Suprapubic skin (tissue), 4 donors: Measurements from ENCODE around the gene FNDC3A. TPM values are rescaled to one million over a fixed set of nuclear protein-coding genes. Genes with fewer than 3 reads are reported as not detected.
A peak's percentile ranks its signal among the peaks of the same experiment; 100 is the strongest.

Experiments used
- DNase-seq, 2 donors: peaks; one replicate each; pipeline ENCODE4 v3.0.0-alpha.2; 2019; ENCODE audit warnings: low spot score in 2 of 2
- H3K27ac ChIP-seq: fragments of 200-600 bp; sonication (generic); one replicate; pipeline ENCODE4 v1.5.1; 2019
- H3K27me3 ChIP-seq: fragments of 200-600 bp; sonication (generic); one replicate; pipeline ENCODE4 v1.5.1; 2019
- H3K36me3 ChIP-seq: fragments of 200-600 bp; sonication (generic); one replicate; pipeline ENCODE4 v1.5.1; 2019
- H3K4me1 ChIP-seq: fragments of 200-600 bp; sonication (generic); one replicate; pipeline ENCODE4 v1.5.1; 2019
- H3K4me3 ChIP-seq: fragments of 200-600 bp; sonication (generic); one replicate; pipeline ENCODE4 v1.5.1; 2019; ENCODE audit warnings: mild to moderate bottlenecking
- H3K9me3 ChIP-seq: fragments of 200-600 bp; sonication (generic); one replicate; pipeline ENCODE4 v1.5.1; 2019
- EP300 ChIP-seq: sonication (generic); formaldehyde crosslinking; IDR thresholded peaks from one replicate; pipeline ENCODE4 v1.6.1; 2017; ENCODE audit warnings: antibody characterized with exemption
- POLR2A ChIP-seq, 2 donors: fragments of 450-650 bp; IDR thresholded peaks; one replicate each; pipeline ENCODE4 v1.6.1; 2017; ENCODE audit warnings: antibody characterized with exemption in 2 of 2, mild to moderate bottlenecking in 2 of 2, moderate library complexity in 2 of 2
- POLR2AphosphoS5 ChIP-seq, 3 donors: sonication (generic); formaldehyde crosslinking; IDR thresholded peaks; one replicate each; pipeline ENCODE4 v1.6.1; 2017; ENCODE audit warnings: antibody characterized with exemption in 3 of 3
- WGBS: methylation state at CpG from one replicate; pipeline ENCODE4 v1.1.5; 2018; 5-methylcytosine and 5-hydroxymethylcytosine counted together
- total RNA-seq, 4 donors: library from RNA; depleted of rRNA; stranded (reverse); fragments of >200 nt; gene quantifications; one replicate each; pipeline ENCODE4 v1.1.0, GENCODE V29; 2016
- TF ChIP-seq, protein P1 (sequence below), 2 donors: fragments of 200-600 bp in 1 of 2; fragments of 450-650 bp in 1 of 2; sonication (generic) in 1 of 2; IDR thresholded peaks; one replicate each; pipeline ENCODE4 v1.5.1; 2016 to 2019; ENCODE audit warnings: antibody characterized with exemption in 2 of 2, mild to moderate bottlenecking in 1 of 2, moderate library complexity in 1 of 2

The FNDC3A gene
- total RNA-seq, 4 donors from 2014 or later = 19.9 to 30.7 (median 24.9) TPM

- Histone ChIP-seq H3K9me3 (no peaks in the 10 kb centered on the region), H3K27me3 (peaks cover 58% of the 10 kb centered on the region), H3K4me3 (no peak overlapping the region), H3K36me3 (no peaks in the 10 kb centered on the region), H3K4me1 (peaks cover 29% of the 10 kb centered on the region), H3K27ac (no peak overlapping the region)
- TF ChIP-seq POLR2AphosphoS5 (IDR thresholded peaks at IDR 0.05) = no peak
- no peak for TF ChIP-seq EP300
- TF ChIP-seq, protein P1, sequence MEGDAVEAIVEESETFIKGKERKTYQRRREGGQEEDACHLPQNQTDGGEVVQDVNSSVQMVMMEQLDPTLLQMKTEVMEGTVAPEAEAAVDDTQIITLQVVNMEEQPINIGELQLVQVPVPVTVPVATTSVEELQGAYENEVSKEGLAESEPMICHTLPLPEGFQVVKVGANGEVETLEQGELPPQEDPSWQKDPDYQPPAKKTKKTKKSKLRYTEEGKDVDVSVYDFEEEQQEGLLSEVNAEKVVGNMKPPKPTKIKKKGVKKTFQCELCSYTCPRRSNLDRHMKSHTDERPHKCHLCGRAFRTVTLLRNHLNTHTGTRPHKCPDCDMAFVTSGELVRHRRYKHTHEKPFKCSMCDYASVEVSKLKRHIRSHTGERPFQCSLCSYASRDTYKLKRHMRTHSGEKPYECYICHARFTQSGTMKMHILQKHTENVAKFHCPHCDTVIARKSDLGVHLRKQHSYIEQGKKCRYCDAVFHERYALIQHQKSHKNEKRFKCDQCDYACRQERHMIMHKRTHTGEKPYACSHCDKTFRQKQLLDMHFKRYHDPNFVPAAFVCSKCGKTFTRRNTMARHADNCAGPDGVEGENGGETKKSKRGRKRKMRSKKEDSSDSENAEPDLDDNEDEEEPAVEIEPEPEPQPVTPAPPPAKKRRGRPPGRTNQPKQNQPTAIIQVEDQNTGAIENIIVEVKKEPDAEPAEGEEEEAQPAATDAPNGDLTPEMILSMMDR (IDR thresholded peaks at IDR 0.05) = no peak
- TF ChIP-seq POLR2A (IDR thresholded peaks at IDR 0.05) = no peak
- DNase-seq = no peak
- WGBS = 37% methylated on average over 17 of the region's 17 CpGs
Observed at GRCh38 chr13:49217962-49218492, 242.3 kb downstream of the FNDC3A start.

DNA sequence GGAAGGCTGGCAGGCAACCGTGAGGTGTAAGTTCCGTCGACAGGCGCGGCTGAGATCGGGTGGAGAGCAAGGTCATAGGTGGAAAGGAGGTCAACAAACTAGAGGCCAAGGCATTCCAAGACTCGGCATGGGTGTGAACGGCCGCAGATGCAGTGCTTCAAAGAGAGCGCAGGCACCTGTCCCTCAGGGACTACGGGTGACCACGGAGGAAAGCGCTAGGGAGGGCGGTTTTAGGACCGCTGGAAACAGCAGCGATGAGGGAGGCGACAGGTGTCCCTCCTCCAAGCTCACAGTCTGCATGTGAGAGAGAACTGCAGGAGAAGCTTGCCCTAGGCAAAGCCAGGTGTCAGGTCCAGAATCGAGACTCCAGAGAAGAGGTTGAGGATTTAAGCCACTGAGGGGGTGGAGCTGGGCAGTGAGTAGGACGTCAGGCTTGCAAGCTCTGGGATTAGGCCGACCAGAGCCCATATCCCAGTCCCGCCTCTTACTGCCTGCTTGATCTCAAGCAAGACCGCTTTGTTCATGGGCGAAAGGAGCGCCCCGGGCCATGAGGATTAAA is 242.9 kb downstream of the FNDC3A start:
- Histone ChIP-seq H3K9me3 (no peaks in the 10 kb centered on the region), H3K4me3 (no peak overlapping the region), H3K4me1 (peaks cover 29% of the 10 kb centered on the region), H3K36me3 (no peaks in the 10 kb centered on the region), H3K27ac (no peak overlapping the region), H3K27me3 (peaks cover 58% of the 10 kb centered on the region)
- TF ChIP-seq POLR2A (IDR thresholded peaks at IDR 0.05) (no peak), EP300 (no peak), POLR2AphosphoS5 (IDR thresholded peaks at IDR 0.05) (no peak)
- TF ChIP-seq, protein P1 (IDR thresholded peaks at IDR 0.05) = no peak
- DNase-seq = no peak
- WGBS = 25% methylated on average over 25 of the region's 25 CpGs

DNA sequence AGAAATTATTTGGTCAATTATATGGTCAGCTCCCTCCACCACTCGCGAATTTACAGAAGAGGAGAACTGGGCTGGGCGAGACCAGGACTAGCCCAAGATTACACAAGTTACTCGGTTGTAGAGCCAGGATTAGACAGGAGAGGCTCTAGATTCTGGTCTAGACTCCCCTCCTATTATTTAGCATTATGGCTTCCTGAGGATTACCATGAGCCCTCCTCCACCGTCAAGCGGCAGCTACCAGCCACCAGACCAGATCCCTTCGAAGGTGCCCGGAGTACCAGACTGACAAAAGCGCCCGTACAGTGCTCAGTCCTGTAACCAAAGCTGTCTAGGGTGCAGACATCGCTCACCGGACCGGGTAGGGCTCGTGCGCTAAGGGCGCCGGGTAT is 243.9 kb downstream of the FNDC3A start:
- DNase-seq = no peak
- TF ChIP-seq EP300 = no peak
- no peak for TF ChIP-seq POLR2AphosphoS5 (IDR thresholded peaks at IDR 0.05)
- no peak for TF ChIP-seq POLR2A (IDR thresholded peaks at IDR 0.05)
- TF ChIP-seq, protein P1 (IDR thresholded peaks at IDR 0.05) = no peak
- H3K4me3 ChIP-seq = peak overlapping the region; percentile 60
- H3K9me3 ChIP-seq = no peaks in the 10 kb centered on the region
- H3K4me1 ChIP-seq = peaks cover 29% of the 10 kb centered on the region
- H3K36me3 ChIP-seq = no peaks in the 10 kb centered on the region
- H3K27ac ChIP-seq = no peak overlapping the region
- 19% methylated on average over 17 of the region's 17 CpGs for WGBS
- peaks cover 58% of the 10 kb centered on the region for H3K27me3 ChIP-seq

- 4% methylated on average over 38 of the region's 111 CpGs for WGBS
- H3K36me3 ChIP-seq = no peaks in the 10 kb centered on the region
- peaks cover 58% of the 10 kb centered on the region for H3K27me3 ChIP-seq
Observed at GRCh38 chr13:49220036-49220855, 244.5 kb downstream of the FNDC3A start, which contains the start of gene MLNR. MLNR (plus strand) TSS chr13:49220338; CDS start chr13:49220338, 0 bp downstream.

More at GRCh38 chr13:49220036-49220855, 244.5 kb downstream of the FNDC3A start, which contains the start of gene MLNR:
- TF ChIP-seq, protein P1 (IDR thresholded peaks at IDR 0.05) = no peak
- no peak for TF ChIP-seq EP300
- TF ChIP-seq POLR2A (IDR thresholded peaks at IDR 0.05) = no peak
- TF ChIP-seq POLR2AphosphoS5 (IDR thresholded peaks at IDR 0.05) = no peak
- DNase-seq = no peak
- Histone ChIP-seq H3K9me3 (no peaks in the 10 kb centered on the region), H3K4me1 (peaks cover 25% of the 10 kb centered on the region), H3K27ac (no peak within 1 kb of the TSS), H3K4me3 (peak within 1 kb of the TSS; percentile 60)
